Measurements from ENCODE around the gene RXFP1.

The RXFP1 gene

GRCh38 chr4:158666892-158667291 is 145.2 kb downstream of the RXFP1 start:
- no peak for TF ChIP-seq CTCF (IDR thresholded peaks at IDR 0.05)

- peak; percentile 46 for TF ChIP-seq CTCF (IDR thresholded peaks at IDR 0.05)
Observed at GRCh38 chr4:158667651-158668198, 146.0 kb downstream of the RXFP1 start.

GRCh38 chr4:158669310-158669709 is 147.6 kb downstream of the RXFP1 start:
- no peak for TF ChIP-seq CTCF (IDR thresholded peaks at IDR 0.05)

- TF ChIP-seq CTCF (IDR thresholded peaks at IDR 0.05): no peak
Observed at GRCh38 chr4:158670975-158671664, 149.4 kb downstream of the RXFP1 start.

- TF ChIP-seq CTCF (IDR thresholded peaks at IDR 0.05): no peak
Observed at GRCh38 chr4:158671665-158671914, 149.9 kb downstream of the RXFP1 start, which contains the start of gene C4orf46. C4orf46 (minus strand) TSS chr4:158671887; CDS start chr4:158671801, 86 bp downstream.

GRCh38 chr4:158671915-158672806 is 150.5 kb downstream of the RXFP1 start, which contains the start of gene ETFDH:
ETFDH (plus strand) TSS chr4:158672296; CDS start chr4:158672457, 161 bp downstream.
- peak; percentile 63 for TF ChIP-seq CTCF (IDR thresholded peaks at IDR 0.05)

GRCh38 chr4:158673633-158674032 is 152.0 kb downstream of the RXFP1 start:
- TF ChIP-seq CTCF (IDR thresholded peaks at IDR 0.05): no peak
